ENCODE data around the gene NOTCH1. TPM values are rescaled to one million over a fixed set of nuclear protein-coding genes. Genes with fewer than 3 reads are reported as not detected.
A peak's percentile ranks its signal among the peaks of the same experiment; 100 is the strongest.

NOTCH1 gene
- total RNA-seq, 1 donor from 2014 or later = 34.1 TPM

GRCh38 chr9:136525207-136525606 is 20.6 kb downstream of the NOTCH1 start:
- Histone ChIP-seq H3K9ac (ENCODE audit: low read length) (no peak overlapping the region), H3K27ac (ENCODE audit: low read depth, low read length) (no peak overlapping the region), H3K4me2 (ENCODE audit: low read length) (no peak overlapping the region), H3K27me3 (ENCODE audit: insufficient read depth, low read length) (no peaks in the 10 kb centered on the region), H2AFZ (ENCODE audit: low read depth, low read length) (no peak overlapping the region), H3K79me2 (ENCODE audit: insufficient read depth, low read length) (peaks cover 25% of the 10 kb centered on the region), H3K36me3 (ENCODE audit: insufficient read depth, low read length) (no peaks in the 10 kb centered on the region), H3K4me3 (ENCODE audit: insufficient read depth, low read depth, low read length) (no peak overlapping the region), H3K9me3 (ENCODE audit: insufficient read depth, low read depth, low read length) (no peaks in the 10 kb centered on the region), H4K20me1 (ENCODE audit: insufficient read depth, low read length) (peaks cover 66% of the 10 kb centered on the region), H3K4me1 (ENCODE audit: insufficient read depth, low read length) (peaks cover 2% of the 10 kb centered on the region)
- H3K27me3 Mint-ChIP-seq (ENCODE audit: low read depth, unreplicated experiment) = no peaks in the 10 kb centered on the region
- no peak for TF ChIP-seq EZH2 (IDR thresholded peaks at IDR 0.05; ENCODE audit: insufficient read depth, low read length)
- TF ChIP-seq CTCF (IDR thresholded peaks at IDR 0.05; ENCODE audit: insufficient read depth, low read depth, low read length) = no peak
- no peaks in the 10 kb centered on the region for H3K9me3 Mint-ChIP-seq (ENCODE audit: unreplicated experiment)
- H3K4me3 Mint-ChIP-seq (ENCODE audit: unreplicated experiment) = no peak overlapping the region
- FAIRE-seq (no peak), DNase-seq (ENCODE audit: low read depth) (no peak)
- H3K4me1 Mint-ChIP-seq (ENCODE audit: low read depth, unreplicated experiment) = peaks cover 4% of the 10 kb centered on the region
- no peak overlapping the region for H3K27ac Mint-ChIP-seq (ENCODE audit: unreplicated experiment)
- H3K36me3 Mint-ChIP-seq (ENCODE audit: low read depth, unreplicated experiment) = peaks cover 2% of the 10 kb centered on the region

DNA sequence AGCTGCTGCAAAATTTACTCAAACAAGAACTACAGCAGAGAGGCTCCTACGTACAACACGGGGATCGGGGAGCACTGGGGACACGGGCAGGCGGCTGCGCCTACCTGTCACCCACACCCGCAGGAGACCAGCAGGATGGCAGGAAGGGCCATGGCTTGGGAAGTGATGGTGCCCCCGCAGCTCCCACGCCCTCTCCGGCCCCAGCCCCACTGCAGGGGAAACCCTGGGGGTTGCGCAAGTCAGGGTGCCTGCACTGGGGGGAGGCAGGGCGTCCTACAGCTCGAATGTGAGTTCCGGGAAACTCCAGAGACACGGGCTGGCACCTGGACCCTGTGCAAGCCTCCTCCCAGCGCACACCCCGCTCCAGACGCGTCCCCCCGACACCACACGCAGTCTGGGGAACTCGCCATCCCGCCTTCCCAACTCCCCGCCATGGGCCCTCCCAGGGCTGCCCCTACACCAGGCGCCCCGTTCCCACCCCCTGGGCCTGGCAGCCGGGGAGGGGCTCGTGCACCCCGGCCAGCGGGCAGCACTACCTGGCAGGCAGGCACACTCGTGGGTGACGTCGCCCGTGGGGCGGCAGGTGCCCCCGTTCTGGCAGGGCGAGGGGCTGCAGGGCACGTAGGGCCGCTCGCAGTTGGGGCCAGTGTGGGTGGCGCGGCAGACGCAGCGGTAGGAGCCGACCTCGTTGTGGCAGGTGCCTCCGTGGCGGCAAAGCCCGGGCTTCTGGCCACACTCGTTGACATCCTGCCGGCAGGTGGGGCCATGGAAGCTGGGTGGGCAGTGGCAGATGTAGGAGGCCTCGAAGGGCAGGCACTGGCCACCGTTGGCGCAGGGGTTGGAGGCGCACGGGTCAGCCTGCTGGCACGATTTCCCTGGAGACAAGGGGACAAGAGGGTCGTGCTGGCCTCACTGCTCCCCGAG is 23.3 kb downstream of the NOTCH1 start:
- Histone ChIP-seq H3K4me1 (ENCODE audit: insufficient read depth, low read length) (no peaks in the 10 kb centered on the region), H3K9me3 (ENCODE audit: insufficient read depth, low read depth, low read length) (no peaks in the 10 kb centered on the region), H3K27ac (ENCODE audit: low read depth, low read length) (no peak overlapping the region), H4K20me1 (ENCODE audit: insufficient read depth, low read length) (peaks cover 44% of the 10 kb centered on the region), H2AFZ (ENCODE audit: low read depth, low read length) (no peak overlapping the region), H3K27me3 (ENCODE audit: insufficient read depth, low read length) (no peaks in the 10 kb centered on the region), H3K36me3 (ENCODE audit: insufficient read depth, low read length) (no peaks in the 10 kb centered on the region), H3K79me2 (ENCODE audit: insufficient read depth, low read length) (peaks cover 10% of the 10 kb centered on the region), H3K4me2 (ENCODE audit: low read length) (no peak overlapping the region), H3K4me3 (ENCODE audit: insufficient read depth, low read depth, low read length) (no peak overlapping the region), H3K9ac (ENCODE audit: low read length) (no peak overlapping the region)
- H3K4me3 Mint-ChIP-seq (ENCODE audit: unreplicated experiment) = no peak overlapping the region
- TF ChIP-seq CTCF (IDR thresholded peaks at IDR 0.05; ENCODE audit: insufficient read depth, low read depth, low read length) (no peak), EZH2 (IDR thresholded peaks at IDR 0.05; ENCODE audit: insufficient read depth, low read length) (no peak)
- no peaks in the 10 kb centered on the region for H3K36me3 Mint-ChIP-seq (ENCODE audit: low read depth, unreplicated experiment)
- peak overlapping the region; percentile 47 for H3K27ac Mint-ChIP-seq (ENCODE audit: unreplicated experiment)
- no peaks in the 10 kb centered on the region for H3K27me3 Mint-ChIP-seq (ENCODE audit: low read depth, unreplicated experiment)
- DNase-seq (ENCODE audit: low read depth) = no peak
- peaks cover 5% of the 10 kb centered on the region for H3K4me1 Mint-ChIP-seq (ENCODE audit: low read depth, unreplicated experiment)
- no peak for FAIRE-seq
- no peaks in the 10 kb centered on the region for H3K9me3 Mint-ChIP-seq (ENCODE audit: unreplicated experiment)

DNA sequence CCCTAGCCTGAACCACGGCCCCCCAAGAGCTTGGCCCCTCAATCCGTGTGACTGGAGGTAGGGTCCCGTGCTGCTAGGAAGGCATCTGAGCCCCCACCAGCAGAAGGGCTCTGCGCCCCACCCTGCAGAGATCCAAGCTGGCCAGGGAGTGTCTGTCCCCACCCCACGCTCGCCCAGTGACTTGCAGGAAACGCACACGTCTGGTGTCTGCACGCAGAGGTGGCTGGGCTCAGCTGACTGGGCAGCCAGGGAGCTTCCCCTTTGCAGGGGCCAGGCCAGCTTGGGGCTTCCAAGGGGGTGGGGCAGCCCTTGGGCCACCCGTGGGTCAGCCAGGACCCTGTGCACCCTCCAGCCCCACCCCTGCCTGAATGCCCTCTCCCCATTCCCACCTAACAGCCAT is 24.3 kb downstream of the NOTCH1 start:
- Histone ChIP-seq H3K9me3 (ENCODE audit: insufficient read depth, low read depth, low read length) (no peaks in the 10 kb centered on the region), H3K36me3 (ENCODE audit: insufficient read depth, low read length) (no peaks in the 10 kb centered on the region), H3K27ac (ENCODE audit: low read depth, low read length) (no peak overlapping the region), H3K27me3 (ENCODE audit: insufficient read depth, low read length) (no peaks in the 10 kb centered on the region), H3K4me2 (ENCODE audit: low read length) (no peak overlapping the region), H2AFZ (ENCODE audit: low read depth, low read length) (no peak overlapping the region), H3K9ac (ENCODE audit: low read length) (no peak overlapping the region), H4K20me1 (ENCODE audit: insufficient read depth, low read length) (peaks cover 33% of the 10 kb centered on the region), H3K4me3 (ENCODE audit: insufficient read depth, low read depth, low read length) (no peak overlapping the region), H3K4me1 (ENCODE audit: insufficient read depth, low read length) (no peaks in the 10 kb centered on the region), H3K79me2 (ENCODE audit: insufficient read depth, low read length) (peaks cover 6% of the 10 kb centered on the region)
- no peak for DNase-seq (ENCODE audit: low read depth)
- no peak overlapping the region for H3K4me3 Mint-ChIP-seq (ENCODE audit: unreplicated experiment)
- no peak overlapping the region for H3K27ac Mint-ChIP-seq (ENCODE audit: unreplicated experiment)
- no peaks in the 10 kb centered on the region for H3K36me3 Mint-ChIP-seq (ENCODE audit: low read depth, unreplicated experiment)
- H3K27me3 Mint-ChIP-seq (ENCODE audit: low read depth, unreplicated experiment) = no peaks in the 10 kb centered on the region
- TF ChIP-seq EZH2 (IDR thresholded peaks at IDR 0.05; ENCODE audit: insufficient read depth, low read length) = no peak
- TF ChIP-seq CTCF (IDR thresholded peaks at IDR 0.05; ENCODE audit: insufficient read depth, low read depth, low read length) = no peak
- H3K9me3 Mint-ChIP-seq (ENCODE audit: unreplicated experiment) = no peaks in the 10 kb centered on the region
- no peak for FAIRE-seq
- peaks cover 5% of the 10 kb centered on the region for H3K4me1 Mint-ChIP-seq (ENCODE audit: low read depth, unreplicated experiment)
